NCI-H128 (cell line): ENCODE results near the gene TNFRSF25.
"Not testable (repeated sequence)": the region's sequence is repeated elsewhere in the genome, so short reads cannot be mapped to it uniquely, and the experiment has no call there.

Source experiments
- DNase-seq: peaks from one replicate; lab custom pipeline; 2025; ENCODE audit not compliant: unreplicated experiment; lab: John Stamatoyannopoulos, UW

TNFRSF25 gene

GRCh38 chr1:6502000-6502891, 36.3 kb upstream of the TNFRSF25 start:
- DNase-seq, result no peak

GRCh38 chr1:6501279-6501813, 35.4 kb upstream of the TNFRSF25 start:
- DNase-seq, result no peak

- no peak for DNase-seq
Measured at GRCh38 chr1:6500544-6501278, 34.7 kb upstream of the TNFRSF25 start.

GRCh38 chr1:6499296-6499695, 33.3 kb upstream of the TNFRSF25 start:
- no peak for DNase-seq

- no peak for DNase-seq
Measured at GRCh38 chr1:6498576-6499111, 32.7 kb upstream of the TNFRSF25 start.

GRCh38 chr1:6497867-6498575, 32.0 kb upstream of the TNFRSF25 start:
- DNase-seq, result no peak

- DNase-seq, result no peak
Measured at GRCh38 chr1:6497215-6497866, 31.4 kb upstream of the TNFRSF25 start.

DNA sequence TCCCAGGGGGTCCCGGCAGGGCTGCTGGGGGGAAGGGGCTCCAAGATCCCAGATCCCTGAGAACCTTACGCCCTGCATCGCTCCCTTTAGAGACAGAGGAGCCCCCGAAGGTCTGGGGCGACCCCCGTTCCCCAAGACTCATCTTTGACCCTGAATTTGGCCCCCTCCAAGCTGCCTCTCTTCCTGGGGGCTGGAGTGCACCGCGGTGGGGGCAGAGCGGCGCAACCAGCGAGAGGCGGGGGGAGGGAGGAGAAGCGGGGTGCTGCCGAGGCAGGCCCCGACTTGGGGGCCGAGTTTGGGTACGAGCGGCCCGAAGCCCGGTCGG, 30.9 kb upstream of the TNFRSF25 start:
- DNase-seq, result no peak

DNA sequence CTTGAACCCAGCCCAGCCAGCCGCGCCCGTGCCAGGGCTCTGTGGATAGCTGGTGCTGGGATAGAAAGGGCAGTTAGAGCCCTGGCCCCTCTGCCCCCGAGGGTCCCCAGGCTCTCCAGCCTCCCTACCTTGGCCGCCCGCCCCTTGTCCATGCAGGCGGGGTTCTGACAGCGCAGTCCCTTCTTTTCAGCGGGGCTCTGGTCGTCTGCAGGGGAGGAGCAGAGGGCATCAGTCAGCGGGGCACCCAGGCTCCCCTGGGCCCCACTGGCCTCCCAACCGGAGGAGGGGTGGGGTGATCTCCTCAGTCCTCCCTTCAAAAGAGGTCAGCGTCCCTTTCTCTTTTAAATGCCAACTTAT, 30.4 kb upstream of the TNFRSF25 start:
- no peak for DNase-seq

DNA sequence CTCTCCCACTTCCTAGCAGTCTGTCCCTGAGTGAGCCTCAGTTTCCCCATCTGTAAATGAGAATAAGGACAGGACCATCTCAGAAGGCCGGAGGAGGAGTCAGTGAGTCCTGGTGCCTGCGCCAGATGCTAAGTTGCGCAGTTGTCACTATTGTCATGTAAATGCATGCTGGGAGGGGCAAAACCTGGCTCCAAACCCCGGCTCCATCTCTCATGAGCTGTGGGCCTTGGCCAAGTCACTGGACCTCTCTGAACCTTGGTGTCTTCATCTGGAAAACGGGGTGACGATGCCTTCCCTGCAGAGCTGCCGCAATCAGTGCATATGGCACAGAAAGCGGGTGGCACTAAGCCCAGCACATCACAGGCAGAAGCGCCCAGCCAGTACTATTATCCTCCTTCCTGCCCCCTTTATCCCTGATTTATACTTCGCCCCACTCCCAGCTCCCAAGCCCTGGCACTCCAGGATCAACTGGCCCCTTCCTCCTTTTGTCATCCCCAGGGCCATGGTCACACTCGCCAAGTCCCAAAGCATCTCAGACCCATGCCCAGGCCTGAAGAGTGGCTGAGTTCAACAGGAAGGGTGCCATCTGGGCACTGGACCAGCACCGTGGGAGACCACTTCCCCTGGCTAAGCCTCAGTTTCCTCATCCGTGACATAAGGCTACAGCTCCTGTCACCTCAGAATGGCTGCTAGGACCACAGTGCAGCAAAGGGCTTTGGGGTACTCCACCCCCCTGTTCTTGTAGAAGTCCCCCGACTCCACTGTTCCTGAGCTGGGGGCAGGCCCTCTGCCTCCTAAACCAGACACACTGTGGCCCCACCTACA, 29.8 kb upstream of the TNFRSF25 start:
- DNase-seq, result no peak

DNA sequence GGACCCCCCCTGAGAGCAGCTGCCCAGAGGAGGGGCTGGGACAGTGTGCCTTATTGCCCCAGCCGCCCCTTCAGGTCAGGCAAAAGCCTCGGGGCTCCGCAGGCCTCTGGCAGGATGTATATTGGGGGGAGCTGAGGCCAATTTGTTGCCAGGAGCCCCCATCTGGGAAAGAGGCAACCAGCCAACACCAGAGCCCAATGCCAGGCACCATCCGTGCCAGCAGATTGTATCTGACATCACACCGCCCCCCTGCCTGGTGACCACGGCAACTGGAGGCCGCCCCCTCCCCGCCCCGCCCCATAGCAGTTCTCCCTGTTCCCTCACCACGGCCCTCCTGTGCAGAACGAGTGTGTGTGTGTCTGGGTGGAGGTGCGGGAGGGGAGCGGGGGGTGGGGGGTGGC, 29.1 kb upstream of the TNFRSF25 start:
- DNase-seq, result no peak

GRCh38 chr1:6494627-6495026, 28.7 kb upstream of the TNFRSF25 start:
- no peak for DNase-seq

- DNase-seq, result not testable (repeated sequence)
Measured at GRCh38 chr1:6493834-6494223, 27.9 kb upstream of the TNFRSF25 start.

- DNase-seq, result no peak
Measured at GRCh38 chr1:6491966-6492365, 26.0 kb upstream of the TNFRSF25 start.

- DNase-seq, result no peak
Measured at GRCh38 chr1:6491480-6491962, 25.5 kb upstream of the TNFRSF25 start, which contains the start of gene PLEKHG5. PLEKHG5 (minus strand) TSS chr1:6491667; CDS start chr1:6477571, 14,096 bp downstream.

DNA sequence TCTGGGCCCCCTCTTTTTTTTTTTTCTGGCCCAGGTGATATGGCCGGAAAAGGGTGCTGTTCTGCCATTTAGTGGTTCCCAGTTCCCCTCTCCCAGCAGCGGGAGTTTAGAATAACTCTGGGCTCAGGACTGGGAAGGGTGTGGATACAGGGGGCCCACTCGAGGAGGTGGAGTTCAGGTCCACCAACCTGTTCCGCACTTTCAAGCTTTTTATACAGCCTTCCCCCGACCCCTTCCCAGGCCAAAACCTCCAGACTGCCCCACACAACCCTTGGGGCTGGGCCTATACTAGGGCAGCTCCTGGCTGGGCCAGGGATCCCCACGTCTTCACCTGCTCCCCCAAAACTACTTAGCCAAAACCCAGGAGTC, 25.1 kb upstream of the TNFRSF25 start:
- no peak for DNase-seq

DNA sequence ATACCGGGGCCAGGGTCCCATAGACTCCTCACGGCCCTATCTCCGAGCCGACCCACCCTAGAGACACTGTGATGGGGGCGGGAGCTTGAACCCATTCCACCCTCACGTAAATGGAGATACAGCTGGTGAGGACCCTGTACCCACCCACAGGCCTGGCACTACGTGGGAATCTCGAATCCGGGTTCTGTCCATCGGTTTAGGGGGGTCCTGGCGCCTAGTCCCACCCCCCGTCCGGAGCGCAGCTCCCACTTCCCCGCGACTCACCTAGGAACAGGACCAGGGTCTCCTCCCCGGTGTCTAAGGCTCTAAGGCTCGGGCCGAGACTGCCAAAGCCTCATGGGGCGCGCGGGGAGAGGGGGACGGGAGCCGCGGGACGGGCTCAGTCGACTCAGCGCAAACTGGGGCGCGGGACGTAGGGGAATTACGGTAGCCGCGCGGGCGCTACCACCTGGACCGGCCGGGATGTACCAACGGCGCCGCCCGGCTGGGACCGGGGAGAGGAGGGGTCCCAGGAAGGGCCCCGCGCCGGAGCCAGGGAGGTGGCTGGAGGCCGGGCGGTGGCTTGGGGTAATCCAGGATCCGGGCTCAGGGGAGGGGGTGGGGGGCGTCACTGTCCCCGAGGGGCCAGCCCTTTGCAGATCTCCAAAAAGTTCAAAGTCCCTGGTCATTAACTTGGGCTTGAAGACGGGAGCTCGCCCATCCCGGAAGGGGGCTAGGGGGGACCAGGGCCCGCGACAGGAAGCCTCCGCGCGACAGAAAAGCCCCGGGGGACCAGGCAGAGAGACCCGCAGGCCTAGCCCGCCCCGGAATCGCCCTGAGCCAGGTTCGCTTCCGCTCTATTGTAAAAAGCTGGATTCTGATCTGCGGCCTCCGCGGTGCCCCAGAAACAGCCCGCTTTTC, 24.5 kb upstream of the TNFRSF25 start:
- DNase-seq, result no peak

GRCh38 chr1:6489799-6490180, 23.8 kb upstream of the TNFRSF25 start:
- DNase-seq, result peak; percentile 78

DNA sequence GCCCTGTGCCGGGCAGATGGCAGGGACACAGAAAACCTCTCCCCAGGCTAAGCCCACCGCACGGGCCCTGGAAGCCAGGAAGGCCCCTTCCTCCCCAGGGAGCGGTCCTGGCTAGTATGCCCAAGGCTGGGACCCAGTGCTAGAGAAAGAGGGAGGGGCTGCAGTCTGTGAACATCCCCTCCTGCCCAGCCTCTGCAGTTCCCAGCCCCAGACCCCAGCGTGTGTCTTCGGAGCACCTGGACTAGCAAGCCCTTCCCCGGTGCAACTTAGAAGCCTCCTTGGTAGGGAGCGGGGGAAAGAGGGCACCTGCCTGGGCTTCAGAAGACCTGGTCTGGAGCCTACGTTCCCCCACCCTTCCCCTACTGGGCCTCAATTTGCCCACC, 23.4 kb upstream of the TNFRSF25 start:
- no peak for DNase-seq
